Aorta (tissue), 5 donors: ENCODE measurements around the gene DDX49. TPM values are rescaled to one million over a fixed set of nuclear protein-coding genes. Genes with fewer than 3 reads are reported as not detected.

ENCODE experiments used
- ATAC-seq: fragments of 200-7000 bp; cut with Tn5 transposase; one replicate; pipeline ENCODE4 v1.9.1; 2022; ENCODE audit warnings: moderate library complexity; ENCODE audit not compliant: low FRiP score
- DNase-seq, 2 donors: peaks; one replicate each; pipeline ENCODE4 v3.0.0-alpha.2; 2020
- H3K27ac ChIP-seq, 2 donors: one replicate each; pipeline ENCODE4 v1.5.1; 2013; ENCODE audit warnings: low read length in 2 of 2, mild to moderate bottlenecking in 2 of 2, moderate library complexity in 2 of 2, control low read depth in 1 of 2, inconsistent platforms in 1 of 2, low read depth in 1 of 2
- H3K27me3 ChIP-seq, 2 donors: one replicate each; pipeline ENCODE4 v1.6.1; 2013; ENCODE audit warnings: control low read depth in 1 of 2, low read length in 1 of 2, mild to moderate bottlenecking in 1 of 2, moderate library complexity in 1 of 2; ENCODE audit not compliant: insufficient read depth in 2 of 2, control insufficient read depth in 1 of 2
- H3K36me3 ChIP-seq, 2 donors: one replicate each; pipeline ENCODE4 v1.6.1; 2013; ENCODE audit warnings: control low read depth in 1 of 2, low read length in 1 of 2, mild to moderate bottlenecking in 1 of 2; ENCODE audit not compliant: insufficient read depth in 2 of 2, control insufficient read depth in 1 of 2
- H3K4me1 ChIP-seq, 2 donors: one replicate each; pipeline ENCODE4 v1.6.1; 2013; ENCODE audit warnings: low read length in 2 of 2, control low read depth in 1 of 2, mild to moderate bottlenecking in 1 of 2, moderate library complexity in 1 of 2; ENCODE audit not compliant: insufficient read depth in 2 of 2, control insufficient read depth in 1 of 2
- H3K4me3 ChIP-seq, 2 donors: one replicate each; pipeline ENCODE4 v1.5.1; 2013; ENCODE audit warnings: low read length in 2 of 2, control low read depth in 1 of 2, mild to moderate bottlenecking in 1 of 2
- H3K9me3 ChIP-seq: one replicate; pipeline ENCODE4 v1.6.1; 2013; ENCODE audit warnings: mild to moderate bottlenecking, low read length; ENCODE audit not compliant: control insufficient read depth
- WGBS, 2 donors: extraction: QIAGEN DNeasy Blood & Tissue Kit; methylation state at CpG; one replicate each; pipeline ENCODE4 v1.1.7; 2013; 5-methylcytosine and 5-hydroxymethylcytosine counted together
- intact Hi-C, 2 donors: fragments of 100-400 bp; cut with DNase I; formaldehyde crosslinking; loops; one replicate each; pipeline versions ENCODE4 v1.14.2 to v1.15.0; 2022
- polyA plus RNA-seq, 2 donors: library from polyadenylated mRNA; stranded (reverse); fragments of 200-250 nt; gene quantifications; one replicate each; pipeline ENCODE4 v1.2.3, GENCODE V29; 2013
- total RNA-seq, 2 donors: library from RNA; stranded (reverse); fragmentation: NEBNext Ultra II Directional; extraction: Animal tissue kit (Norgen Biotek cat#: 25700); gene quantifications; one replicate each; pipeline ENCODE4 v1.2.1, GENCODE V29; 2021
- donor health status: healthy with polysubstance abuse.
- donor health status: Bipolar disorder and iron deficiency.
- donor health status: DM: no; HTN: no; CAD: no.
- donor health status: DM: no; HTN: no; CAD: no.
- donor health status: DM: yes; HTN: yes; CAD: no.

The DDX49 gene
- total and polyA plus RNA-seq, 4 donors, result 25.0 to 51.4 (median 35.2) TPM

GRCh38 chr19:18931316-18932162, 12.0 kb downstream of the DDX49 start:
- Histone ChIP-seq H3K4me3 (no peak overlapping the region), H3K4me1 (no peaks in the 10 kb centered on the region), H3K36me3 (no peaks in the 10 kb centered on the region), H3K9me3 (no peaks in the 10 kb centered on the region), H3K27me3 (no peaks in the 10 kb centered on the region), H3K27ac (no peak overlapping the region)
- 88 to 89% methylated on average over 34 of the region's 34 CpGs for WGBS, 2 donors
- ATAC-seq (peak; percentile 4), DNase-seq (no peak)
- intact Hi-C loops, result no loop called here

DNA sequence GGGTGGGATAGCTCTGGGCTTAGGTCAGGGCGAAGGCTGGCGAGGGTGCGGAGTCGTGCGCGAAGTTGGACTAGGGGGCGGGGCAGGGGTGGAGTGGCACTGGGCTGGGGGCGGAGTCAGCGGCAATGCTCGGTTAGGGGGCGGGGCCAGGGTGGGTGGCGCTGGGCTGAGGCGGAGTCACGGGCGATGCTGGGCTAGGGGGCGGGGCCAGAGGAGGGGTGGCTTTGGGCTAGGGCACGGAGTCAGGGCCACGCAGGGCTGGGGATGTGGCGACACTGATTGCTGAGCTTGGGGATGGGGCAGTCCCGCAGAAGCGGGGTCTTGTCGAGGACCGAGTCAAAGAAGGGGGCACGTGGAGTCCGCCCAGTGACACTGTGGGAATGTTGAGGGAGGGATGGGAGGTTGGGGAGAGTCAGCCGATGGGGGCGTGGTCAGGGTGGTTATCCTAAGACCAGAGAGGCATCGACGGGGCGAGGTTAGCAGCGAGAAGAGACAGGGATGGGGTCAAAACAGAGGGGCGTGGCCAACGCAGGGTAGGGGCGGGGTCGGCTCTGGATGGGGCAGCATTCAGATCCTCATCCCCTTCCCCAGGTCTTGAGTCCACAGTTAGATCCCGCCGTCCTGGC, 12.8 kb downstream of the DDX49 start:
- H3K36me3 ChIP-seq, result no peaks in the 10 kb centered on the region
- DNase-seq (peak; percentile 90 to 95), ATAC-seq (peak; percentile 81)
- no peak overlapping the region for H3K4me3 ChIP-seq
- intact Hi-C loops, result no loop called here
- H3K27me3 ChIP-seq, result no peaks in the 10 kb centered on the region
- H3K27ac ChIP-seq, result no peak overlapping the region
- H3K9me3 ChIP-seq, result no peaks in the 10 kb centered on the region
- WGBS, 2 donors, result 39 to 41% methylated on average over 35 to 37 of the region's 37 CpGs
- H3K4me1 ChIP-seq, result no peaks in the 10 kb centered on the region

- H3K27ac ChIP-seq, result no peak overlapping the region
- H3K9me3 ChIP-seq, result no peaks in the 10 kb centered on the region
- ATAC-seq, result no peak
- H3K4me3 ChIP-seq, result no peak overlapping the region
- DNase-seq, result no peak
- WGBS, 2 donors, result 86 to 89% methylated on average over 13 of the region's 13 CpGs
- no peaks in the 10 kb centered on the region for H3K27me3 ChIP-seq
- H3K4me1 ChIP-seq, result no peaks in the 10 kb centered on the region
- intact Hi-C loops, result no loop called here
- H3K36me3 ChIP-seq, result no peaks in the 10 kb centered on the region
Observed at GRCh38 chr19:18933297-18933696, 13.8 kb downstream of the DDX49 start.

GRCh38 chr19:18939163-18939562, 19.6 kb downstream of the DDX49 start:
- DNase-seq (no peak), ATAC-seq (no peak)
- intact Hi-C loops, result no loop called here
- H3K9me3 ChIP-seq, result no peaks in the 10 kb centered on the region
- no peak overlapping the region for H3K27ac ChIP-seq
- H3K27me3 ChIP-seq, result no peaks in the 10 kb centered on the region
- no peak overlapping the region for H3K4me3 ChIP-seq
- H3K36me3 ChIP-seq, result no peaks in the 10 kb centered on the region
- 88 to 91% methylated on average over 3 of the region's 3 CpGs for WGBS, 2 donors
- no peaks in the 10 kb centered on the region for H3K4me1 ChIP-seq

DNA sequence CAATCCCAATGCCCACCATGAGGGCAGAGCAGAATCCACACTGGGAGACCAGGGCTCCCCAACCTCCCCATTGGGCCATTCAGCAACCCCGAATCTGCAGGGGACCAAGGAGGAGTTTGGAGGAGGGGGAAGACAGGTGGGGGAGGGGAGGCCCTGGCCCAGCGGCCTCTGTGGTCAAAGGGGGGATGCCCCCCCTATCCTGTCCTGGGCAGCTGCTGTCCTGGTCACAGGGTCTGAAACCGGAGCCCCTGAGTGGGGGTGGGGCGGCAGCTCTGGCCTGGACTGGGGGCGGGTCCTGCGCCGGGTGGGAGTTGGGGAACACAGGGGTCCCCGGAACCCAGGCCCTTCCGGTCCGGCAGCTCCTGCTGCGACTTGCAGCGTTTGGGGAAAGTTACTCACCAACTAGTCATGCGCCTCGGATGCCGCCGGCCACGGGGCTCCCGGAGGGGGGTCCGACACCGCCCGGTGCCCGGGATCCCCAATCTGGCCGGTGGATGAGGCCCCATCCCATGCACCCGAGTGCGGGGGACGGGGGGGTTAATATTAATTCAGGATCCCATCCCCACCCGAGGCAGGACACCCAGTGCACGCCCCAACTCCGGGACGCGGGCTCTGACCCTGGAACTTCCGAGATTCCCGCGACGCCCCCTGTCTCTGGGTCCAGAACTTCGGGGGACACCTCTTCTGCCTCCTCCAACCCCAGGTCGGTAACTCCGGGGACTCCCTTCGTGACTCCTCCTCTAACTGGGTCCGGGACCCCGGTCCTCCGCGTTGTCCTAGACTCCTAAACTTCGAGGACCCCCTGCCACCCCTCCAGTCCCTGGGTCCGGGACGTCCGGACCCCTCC, 20.6 kb downstream of the DDX49 start:
- Histone ChIP-seq H3K9me3 (no peaks in the 10 kb centered on the region), H3K4me1 (no peaks in the 10 kb centered on the region), H3K27me3 (no peaks in the 10 kb centered on the region), H3K36me3 (no peaks in the 10 kb centered on the region), H3K27ac (no peak overlapping the region), H3K4me3 (peak overlapping the region; percentile 81 to 91)
- ATAC-seq (peak; percentile 58), DNase-seq (peak; percentile 76 to 89)
- WGBS, 2 donors, result 0% methylated on average over 45 to 47 of the region's 47 CpGs
- intact Hi-C loops, result loop anchor here in 1 of 2 donors (2.0 kb wide), 1 partner anchor 47 kb away; no protein-coding TSS in a partner anchor

- no peaks in the 10 kb centered on the region for H3K4me1 ChIP-seq
- ATAC-seq (peak; percentile 82), DNase-seq (peak; percentile 86 to 96)
- H3K36me3 ChIP-seq, result no peaks in the 10 kb centered on the region
- no peak within 1 kb of the TSS for H3K27ac ChIP-seq
- H3K27me3 ChIP-seq, result no peaks in the 10 kb centered on the region
- no peaks in the 10 kb centered on the region for H3K9me3 ChIP-seq
- peak within 1 kb of the TSS; percentile 81 to 91 for H3K4me3 ChIP-seq
- intact Hi-C loops, result loop anchor here in 1 of 2 donors (2.0 kb wide), 1 partner anchor 46 kb away; no protein-coding TSS in a partner anchor
- 2% methylated on average over 47 to 80 of the region's 81 CpGs for WGBS, 2 donors
Observed at GRCh38 chr19:18940769-18941627, 21.5 kb downstream of the DDX49 start, which contains the start of gene HOMER3. HOMER3 (minus strand) TSS chr19:18941217; CDS start chr19:18938982, 2,235 bp downstream.

DNA sequence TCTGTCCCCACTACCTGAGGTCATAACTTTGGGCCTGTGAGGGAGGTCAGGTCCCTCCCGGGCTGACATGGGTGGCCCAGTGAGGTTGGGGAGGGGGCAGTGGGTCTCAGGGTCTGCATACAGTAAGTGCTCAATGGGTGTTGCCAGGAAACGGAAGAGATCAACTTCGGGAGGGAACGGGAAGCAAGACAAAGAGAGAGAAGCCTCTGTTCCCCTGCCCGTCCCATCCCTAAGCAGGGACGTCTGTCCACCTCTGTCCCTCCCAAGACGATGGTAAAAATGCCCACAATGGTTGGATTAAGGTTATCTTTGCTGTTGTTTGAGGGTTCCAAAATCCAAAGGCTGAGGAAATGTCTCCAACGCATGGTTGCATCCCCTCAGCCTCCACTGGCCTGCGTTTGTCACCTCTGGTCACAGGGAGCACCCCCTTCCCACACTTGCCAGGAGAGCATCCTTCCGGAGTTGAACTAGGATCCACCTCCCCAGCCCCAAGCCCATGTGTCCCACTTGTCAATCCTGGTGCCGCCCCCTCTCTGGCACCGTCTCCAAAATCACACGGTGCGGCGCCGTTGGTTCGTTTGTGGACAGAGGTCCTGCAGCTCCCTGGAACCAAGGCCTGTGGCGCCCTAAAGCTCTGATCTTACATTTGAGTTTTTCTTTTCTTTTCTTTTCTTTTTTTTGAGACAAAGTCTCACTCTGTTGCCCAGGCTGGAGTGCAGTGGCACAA, 22.3 kb downstream of the DDX49 start:
- WGBS, 2 donors, result 73 to 74% methylated on average over 18 of the region's 18 CpGs
- Histone ChIP-seq H3K36me3 (no peaks in the 10 kb centered on the region), H3K4me3 (no peak overlapping the region), H3K9me3 (no peaks in the 10 kb centered on the region), H3K4me1 (no peaks in the 10 kb centered on the region), H3K27ac (no peak overlapping the region), H3K27me3 (no peaks in the 10 kb centered on the region)
- no peak for DNase-seq
- intact Hi-C loops, result loop anchor here in 1 of 2 donors (2.0 kb wide), 1 partner anchor 45 kb away; no protein-coding TSS in a partner anchor
- peak; percentile 30 for ATAC-seq
